A673 (cell line): ENCODE measurements around the gene ZBTB32. TPM values are rescaled to one million over a fixed set of nuclear protein-coding genes. Genes with fewer than 3 reads are reported as not detected.

Experiments
- BruUV-seq: library from RNA; stranded (reverse); fragments of 400-500 nt; replicated peaks from 2 replicates; lab custom pipeline; 2021; lab: Mats Ljungman, UMichigan
- CTCF ChIA-PET: fragments of 300-600 bp; sonication (Branson Sonifier 250); formaldehyde crosslinking; loops from one replicate; lab custom pipeline; 2022; ENCODE audit warnings: antibody characterized with exemption; lab: Charles Lee
- POLR2A ChIA-PET: fragments of 300-600 bp; sonication (Branson Sonifier 250); formaldehyde crosslinking; loops from one replicate; lab custom pipeline; 2022; ENCODE audit warnings: antibody characterized with exemption; ENCODE audit not compliant: low non-redundant PET; lab: Charles Lee
- DNase-seq: peaks from one replicate; pipeline ENCODE4 v3.0.0-alpha.2; 2015; ENCODE audit warnings: low spot score
- H3K27ac ChIP-seq: fragments of 200-600 bp; sonication (generic); 2 replicates; pipeline ENCODE4 v1.5.1; 2016; ENCODE audit warnings: mixed run types, low read depth, mild to moderate bottlenecking, mixed read lengths, antibody characterized with exemption, low read length; ENCODE audit not compliant: poor library complexity, severe bottlenecking
- H3K27me3 ChIP-seq: fragments of 200-600 bp; sonication (generic); replicated peaks from 2 replicates; pipeline ENCODE4 v1.6.1; 2017; ENCODE audit warnings: mixed run types, low read depth, mild to moderate bottlenecking, mixed read lengths, antibody characterized with exemption, low read length; ENCODE audit not compliant: insufficient read depth, poor library complexity
- H3K36me3 ChIP-seq: fragments of 200-600 bp; sonication (generic); 2 replicates; pipeline ENCODE4 v1.6.1; 2016; ENCODE audit warnings: mixed run types, mild to moderate bottlenecking, mixed read lengths, antibody characterized with exemption, low read length; ENCODE audit not compliant: insufficient read depth, poor library complexity, severe bottlenecking
- H3K4me1 ChIP-seq: fragments of 200-600 bp; sonication (generic); 2 replicates; pipeline ENCODE4 v1.6.1; 2017; ENCODE audit warnings: mixed run types, mild to moderate bottlenecking, mixed read lengths, antibody characterized with exemption, low read length; ENCODE audit not compliant: insufficient read depth, poor library complexity, severe bottlenecking
- H3K4me3 ChIP-seq: fragments of 200-600 bp; sonication (generic); 2 replicates; pipeline ENCODE4 v1.5.1; 2016; ENCODE audit warnings: low read depth, mixed run types, mild to moderate bottlenecking, mixed read lengths, low read length; ENCODE audit not compliant: poor library complexity, severe bottlenecking
- H3K9me3 ChIP-seq: fragments of 200-600 bp; sonication (generic); 2 replicates; pipeline ENCODE4 v1.6.1; 2016; ENCODE audit warnings: mixed run types, low read depth, mild to moderate bottlenecking, mixed read lengths, antibody characterized with exemption, low read length; ENCODE audit not compliant: poor library complexity, severe bottlenecking
- EZH2 ChIP-seq: fragments of 200-600 bp; sonication (generic); IDR thresholded peaks from 2 replicates; pipeline ENCODE4 v1.6.1; 2017; ENCODE audit warnings: borderline replicate concordance, low read depth, mild to moderate bottlenecking, mixed read lengths, antibody characterized with exemption, low read length; ENCODE audit not compliant: poor library complexity, severe bottlenecking
- intact Hi-C: fragments of 100-400 bp; cut with micrococcal nuclease; formaldehyde crosslinking; loops from one replicate; pipeline ENCODE4 v1.10.0; 2022; ENCODE audit not compliant: unreplicated experiment
- total RNA-seq: library from RNA; stranded (reverse); gene quantifications from 2 replicates; pipeline ENCODE4 v1.2.3, GENCODE V29; 2021
- TF ChIP-seq, protein P1 (sequence below): fragments of 300-800, 200-600 bp; sonication (generic); conservative IDR thresholded peaks from 2 replicates; pipeline ENCODE4 v1.5.1; 2017; ENCODE audit warnings: low read depth, mild to moderate bottlenecking, antibody characterized with exemption, low read length, moderate library complexity, mixed read lengths

ZBTB32 gene
- total RNA-seq, 1 experiment from 2014 or later = not detected

DNA sequence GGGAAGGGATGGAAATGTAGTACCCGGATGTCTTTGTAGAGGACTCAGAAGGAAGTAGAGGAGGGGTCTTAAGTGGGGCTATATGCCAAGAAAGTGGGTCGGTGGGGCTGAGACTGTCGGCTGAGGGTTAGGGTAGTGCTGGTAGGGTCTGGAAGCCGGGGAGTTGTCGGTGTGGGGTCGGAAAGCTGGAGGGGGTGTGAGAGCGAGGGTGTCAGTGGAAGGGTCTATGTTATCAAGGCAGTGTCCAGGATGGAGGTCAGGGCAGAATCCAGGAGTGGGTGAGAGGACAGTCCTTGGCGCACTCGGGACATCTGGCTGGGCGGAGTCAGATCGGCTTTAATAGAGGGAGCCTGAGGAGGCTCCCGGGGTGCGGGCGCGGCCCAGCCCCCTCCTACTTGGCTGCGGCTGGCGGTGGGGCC is 50.8 kb downstream of the ZBTB32 start:
- no TSS peak for BruUV-seq
- peak overlapping the region; percentile 24 for H3K4me3 ChIP-seq
- ChIA-PET POLR2A (no interaction called here), CTCF (no interaction called here)
- H3K9me3 ChIP-seq = no peaks in the 10 kb centered on the region
- no peaks in the 10 kb centered on the region for H3K27me3 ChIP-seq
- peaks cover 32% of the 10 kb centered on the region for H3K4me1 ChIP-seq
- intact Hi-C loops = no loop called here
- DNase-seq = no peak
- peak overlapping the region; percentile 35 for H3K27ac ChIP-seq
- TF ChIP-seq, protein P1, sequence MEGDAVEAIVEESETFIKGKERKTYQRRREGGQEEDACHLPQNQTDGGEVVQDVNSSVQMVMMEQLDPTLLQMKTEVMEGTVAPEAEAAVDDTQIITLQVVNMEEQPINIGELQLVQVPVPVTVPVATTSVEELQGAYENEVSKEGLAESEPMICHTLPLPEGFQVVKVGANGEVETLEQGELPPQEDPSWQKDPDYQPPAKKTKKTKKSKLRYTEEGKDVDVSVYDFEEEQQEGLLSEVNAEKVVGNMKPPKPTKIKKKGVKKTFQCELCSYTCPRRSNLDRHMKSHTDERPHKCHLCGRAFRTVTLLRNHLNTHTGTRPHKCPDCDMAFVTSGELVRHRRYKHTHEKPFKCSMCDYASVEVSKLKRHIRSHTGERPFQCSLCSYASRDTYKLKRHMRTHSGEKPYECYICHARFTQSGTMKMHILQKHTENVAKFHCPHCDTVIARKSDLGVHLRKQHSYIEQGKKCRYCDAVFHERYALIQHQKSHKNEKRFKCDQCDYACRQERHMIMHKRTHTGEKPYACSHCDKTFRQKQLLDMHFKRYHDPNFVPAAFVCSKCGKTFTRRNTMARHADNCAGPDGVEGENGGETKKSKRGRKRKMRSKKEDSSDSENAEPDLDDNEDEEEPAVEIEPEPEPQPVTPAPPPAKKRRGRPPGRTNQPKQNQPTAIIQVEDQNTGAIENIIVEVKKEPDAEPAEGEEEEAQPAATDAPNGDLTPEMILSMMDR = no peak
- TF ChIP-seq EZH2 = no peak
- H3K36me3 ChIP-seq = peaks cover 6% of the 10 kb centered on the region

DNA sequence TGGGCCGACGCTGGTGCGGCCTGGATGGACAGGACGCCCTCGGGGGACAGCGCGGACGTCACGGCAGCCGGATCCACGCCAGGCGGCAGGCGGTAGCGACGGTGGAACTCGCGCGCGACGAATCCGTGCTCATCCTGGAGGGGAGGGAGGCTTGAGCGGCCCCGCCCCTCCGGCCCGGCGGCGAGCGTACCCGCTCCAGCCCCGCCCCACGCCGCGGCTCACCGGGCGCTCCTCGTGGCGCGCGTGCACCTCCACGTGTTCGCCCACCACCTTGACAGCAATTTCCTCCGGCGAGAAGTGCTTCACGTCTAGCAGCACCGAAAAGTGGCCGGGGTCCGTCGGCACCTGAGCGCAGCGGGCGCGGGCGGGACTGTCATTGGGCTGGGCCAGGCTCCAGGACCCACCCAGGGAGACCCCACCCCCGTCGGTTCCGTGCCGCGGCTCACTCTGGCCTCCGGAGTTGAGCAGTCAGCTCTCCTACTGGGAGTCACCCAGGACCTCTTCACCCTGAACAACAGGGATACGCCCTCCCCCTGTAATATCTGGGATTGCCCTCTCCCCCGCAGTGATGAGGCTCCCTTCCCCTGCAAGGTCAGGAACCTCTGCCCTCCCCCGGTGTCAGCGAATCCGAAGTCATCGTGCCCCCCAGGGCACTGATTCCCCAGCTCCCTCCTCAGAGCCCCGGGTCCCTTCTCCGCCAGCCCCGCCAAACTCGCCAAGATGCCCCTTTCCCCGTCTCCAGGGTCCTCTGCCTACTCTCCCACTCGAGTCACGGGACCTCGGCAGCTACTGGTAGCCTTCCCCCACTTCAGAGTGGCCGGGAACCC is 51.4 kb downstream of the ZBTB32 start:
- no TSS peak for BruUV-seq
- Histone ChIP-seq H3K36me3 (peaks cover 12% of the 10 kb centered on the region), H3K9me3 (no peaks in the 10 kb centered on the region), H3K4me1 (peaks cover 32% of the 10 kb centered on the region), H3K27ac (peak overlapping the region; percentile 35), H3K27me3 (no peaks in the 10 kb centered on the region), H3K4me3 (peak overlapping the region; percentile 24)
- ChIA-PET CTCF (no interaction called here), POLR2A (no interaction called here)
- intact Hi-C loops = no loop called here
- peak; percentile 67 for DNase-seq
- TF ChIP-seq, protein P1 = no peak
- TF ChIP-seq EZH2 = no peak

DNA sequence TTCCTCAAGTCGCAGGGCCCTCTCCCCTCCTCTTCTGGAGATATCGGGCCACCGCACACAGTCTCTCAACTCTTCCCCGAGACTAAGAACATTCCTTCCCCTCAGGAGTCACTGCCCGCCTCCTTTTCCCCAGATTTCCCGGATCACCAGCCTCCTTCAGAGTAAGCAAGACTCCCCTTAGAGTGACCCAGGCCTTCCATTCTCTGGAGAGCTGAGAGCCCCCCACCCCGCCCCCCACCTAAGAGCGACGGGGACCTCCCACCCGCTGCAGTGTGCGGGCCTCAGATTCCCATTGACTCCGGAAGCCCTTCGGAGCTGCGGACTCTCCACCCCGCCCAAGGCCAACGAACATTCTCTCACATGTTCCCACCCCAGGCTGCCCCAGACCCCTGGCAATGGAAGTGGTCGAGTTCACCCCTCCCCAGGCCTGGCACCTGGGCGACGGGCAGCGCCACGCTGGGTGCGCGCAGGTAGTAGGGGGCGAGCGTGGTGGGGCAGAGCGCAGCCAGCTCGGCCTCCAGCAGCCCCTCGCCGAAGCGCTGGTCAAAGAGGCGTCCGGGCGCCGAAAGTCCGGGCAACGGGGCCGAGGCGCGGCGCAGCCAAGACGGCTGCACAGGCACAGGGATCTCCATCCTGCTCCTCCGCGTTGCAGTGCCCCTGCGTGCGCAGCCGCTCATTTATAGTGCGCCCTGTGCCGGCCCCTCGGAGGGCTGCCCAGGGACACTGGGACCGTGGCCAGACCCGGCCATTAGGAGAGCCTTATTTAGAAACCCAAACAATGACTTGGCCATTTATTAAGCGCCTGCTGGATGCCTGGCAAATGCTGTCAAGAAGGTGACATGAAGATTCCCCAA is 52.2 kb downstream of the ZBTB32 start, which contains the start of gene HSPB6:
TSS of gene HSPB6 (minus strand) at position 653 of the 854 bp plus-strand sequence. CDS start at position 632, 21 bp downstream.
- BruUV-seq = no TSS peak
- H3K27me3 ChIP-seq = no peaks in the 10 kb centered on the region
- peaks cover 17% of the 10 kb centered on the region for H3K36me3 ChIP-seq
- intact Hi-C loops = no loop called here
- H3K27ac ChIP-seq = peak within 1 kb of the TSS; percentile 94
- no peaks in the 10 kb centered on the region for H3K9me3 ChIP-seq
- H3K4me1 ChIP-seq = peaks cover 32% of the 10 kb centered on the region
- CTCF ChIA-PET = no interaction called here
- no peak for DNase-seq
- peak within 1 kb of the TSS; percentile 86 for H3K4me3 ChIP-seq
- POLR2A ChIA-PET = interaction anchor here (1.0 kb wide), 1 partner anchor 8 kb away, joined by 3 read pairs; the partner anchor contains the start of gene LIN37
- TF ChIP-seq EZH2 = no peak
- TF ChIP-seq, protein P1 = no peak
